ENCODE measurements around the gene SMIM45.

Gene SMIM45

DNA sequence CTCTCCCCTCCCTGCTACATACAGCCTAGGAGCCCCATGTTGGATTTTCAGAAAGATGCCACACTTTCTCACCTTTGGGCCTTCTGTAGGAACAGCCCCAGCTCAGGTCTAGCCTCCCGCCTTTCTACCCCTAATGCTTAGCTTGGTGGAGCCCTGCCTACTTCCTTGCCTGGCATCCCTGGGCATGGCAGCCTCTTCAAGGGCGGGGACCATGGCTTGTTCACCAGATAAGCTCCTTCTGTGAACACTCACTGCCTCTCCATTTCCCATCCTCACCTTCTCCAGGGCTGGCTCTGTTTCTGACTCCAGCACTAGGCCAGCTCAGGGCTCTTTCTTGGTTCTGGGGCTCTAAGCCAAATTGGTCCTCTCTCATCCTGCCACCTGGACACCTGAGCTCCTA lies 18.7 kb downstream of the SMIM45 start:
- DNase-seq (ENCODE audit: low read depth in 2 of 2), result no peak

DNA sequence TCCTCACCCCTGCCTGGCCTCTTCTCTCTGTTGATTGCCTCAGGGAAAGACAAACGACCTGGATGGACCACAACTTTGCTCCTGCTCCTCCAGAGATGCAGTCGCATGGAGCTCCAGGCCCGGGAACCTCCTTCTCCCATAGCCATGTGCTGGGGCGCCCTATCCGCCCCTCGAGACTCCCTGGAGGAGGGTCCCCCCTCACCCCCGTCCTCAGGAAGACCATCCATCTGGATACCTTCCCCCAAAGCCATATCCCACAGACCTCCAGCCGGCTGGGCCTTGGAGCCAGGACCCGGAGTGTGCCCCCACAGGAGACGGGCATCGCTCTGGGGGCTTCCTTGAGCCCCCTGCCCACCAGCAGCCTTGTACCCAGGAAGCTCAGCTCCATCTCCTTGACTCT lies 19.5 kb downstream of the SMIM45 start:
- no peak for DNase-seq (ENCODE audit: low read depth in 2 of 2)

GRCh38 chr22:41974691-41975290 lies 22.8 kb downstream of the SMIM45 start:
- no peak for DNase-seq (ENCODE audit: low read depth in 2 of 2)

GRCh38 chr22:41975299-41976069 lies 23.5 kb downstream of the SMIM45 start:
- DNase-seq (ENCODE audit: low read depth in 2 of 2), result no peak

DNA sequence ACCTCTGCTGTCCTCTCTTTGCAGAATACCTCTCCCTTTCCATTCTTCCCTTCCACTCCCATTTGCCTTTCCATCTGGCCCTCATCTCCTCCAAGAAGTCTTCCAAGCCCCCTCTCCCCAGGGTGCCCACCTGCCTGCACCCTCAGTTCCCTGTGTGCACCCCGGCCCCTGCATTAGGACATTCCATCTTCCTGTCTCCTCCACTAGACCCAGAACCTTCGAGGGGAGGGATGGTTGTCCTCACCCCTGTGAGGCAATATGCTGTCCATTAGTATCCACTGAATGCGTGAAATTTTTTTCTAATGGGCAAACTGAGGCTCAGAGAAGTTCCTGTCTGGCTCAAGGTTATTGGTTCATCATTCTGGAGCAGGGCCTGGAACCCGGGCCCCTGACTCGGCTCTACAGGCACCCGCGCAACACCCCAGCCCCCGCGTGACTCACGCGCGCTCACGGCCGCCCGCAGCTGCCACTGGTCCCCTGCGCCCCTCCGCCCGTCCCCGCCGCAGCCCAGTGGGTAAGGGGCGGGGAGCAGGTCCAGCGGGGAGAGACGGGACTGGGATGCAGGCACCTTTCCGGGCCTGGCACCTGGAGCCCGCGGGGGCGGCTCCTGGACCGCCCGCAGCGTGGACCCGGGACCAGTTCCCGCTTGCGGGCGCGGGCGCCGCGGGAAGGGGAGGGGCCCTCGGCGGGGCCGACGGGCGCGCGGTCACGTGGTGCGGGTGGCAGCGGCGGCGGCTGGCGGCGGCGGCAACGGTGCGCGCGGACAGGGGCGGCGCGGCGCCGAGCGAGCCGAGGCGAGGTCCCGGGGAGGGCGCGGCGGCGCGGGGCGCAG lies 24.3 kb downstream of the SMIM45 start:
- DNase-seq (ENCODE audit: low read depth in 2 of 2), result peak in 1 of 2 experiments; percentile 29

DNA sequence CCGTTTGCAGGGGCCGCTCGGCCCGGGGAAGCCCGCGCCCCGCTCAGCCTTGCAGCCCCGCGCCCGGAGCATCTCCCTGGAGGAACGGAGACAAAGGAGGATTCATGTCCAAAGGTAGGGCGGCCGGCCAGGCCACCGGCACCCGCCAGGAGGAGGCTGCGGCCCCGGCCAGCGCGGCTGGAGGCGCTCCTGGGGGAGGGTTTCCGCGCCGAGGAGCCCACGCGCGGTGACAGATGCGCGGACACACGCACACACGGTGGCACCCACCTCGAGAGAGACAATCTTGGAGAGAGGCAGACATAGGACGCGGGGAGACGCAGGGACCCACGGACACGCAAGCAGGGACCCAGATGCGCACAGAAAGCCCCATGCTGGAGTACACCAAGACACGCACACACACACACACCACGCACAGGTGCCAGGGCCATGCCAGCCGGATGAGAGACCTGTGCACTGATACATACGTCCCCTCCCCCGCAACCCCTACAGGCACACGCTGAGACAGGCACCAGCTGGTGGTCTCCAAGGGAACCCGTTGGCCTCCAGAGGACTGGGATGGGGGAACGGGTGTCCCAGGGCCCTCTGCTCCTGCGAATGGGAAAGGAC lies 25.1 kb downstream of the SMIM45 start:
- no peak for DNase-seq (ENCODE audit: low read depth in 2 of 2)

- DNase-seq (ENCODE audit: low read depth in 2 of 2), result no peak
These were observed 26.8 kb downstream of the SMIM45 start for GRCh38 chr22:41978732-41979131.

DNA sequence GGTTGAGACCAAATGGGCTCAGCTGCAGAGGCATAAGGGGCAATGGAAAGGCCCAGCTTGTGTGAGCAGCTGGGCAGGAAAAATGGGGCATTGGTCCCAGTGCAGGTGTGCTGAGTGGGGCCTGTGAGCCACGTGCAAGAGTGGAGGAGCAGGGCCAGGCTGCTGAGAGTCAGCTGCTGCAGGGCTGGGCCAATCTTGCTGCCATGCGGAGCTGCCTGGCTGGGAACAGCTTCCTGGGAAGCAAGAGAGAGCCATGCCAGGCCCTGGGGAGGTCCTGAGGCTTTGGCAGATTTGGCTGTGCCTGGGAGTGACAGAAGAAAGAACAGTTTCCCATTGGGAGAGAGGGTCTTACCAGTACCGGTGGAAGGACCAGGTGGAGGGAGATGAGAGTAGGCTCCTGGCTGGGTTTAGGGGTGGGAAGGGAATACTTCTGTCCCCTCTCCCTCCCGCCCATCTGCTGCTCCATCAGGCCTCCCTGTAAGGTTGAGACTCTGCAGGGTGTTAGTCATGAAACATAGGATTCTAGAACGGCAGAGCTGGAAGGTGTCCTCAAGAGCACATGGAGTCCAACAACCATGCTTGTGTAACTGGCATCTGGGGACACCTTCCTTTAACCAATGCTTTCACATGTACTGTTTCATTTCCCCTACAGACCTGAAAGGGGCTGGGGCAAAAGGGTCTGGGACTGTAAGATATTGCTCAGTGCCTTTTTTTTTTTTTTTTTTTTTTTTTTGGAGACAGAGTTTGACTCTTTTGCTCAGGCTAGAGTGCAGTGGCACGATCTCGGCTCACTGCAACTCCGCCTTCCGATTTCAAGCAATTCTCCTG lies 27.7 kb downstream of the SMIM45 start:
- no peak for DNase-seq (ENCODE audit: low read depth in 2 of 2)

DNA sequence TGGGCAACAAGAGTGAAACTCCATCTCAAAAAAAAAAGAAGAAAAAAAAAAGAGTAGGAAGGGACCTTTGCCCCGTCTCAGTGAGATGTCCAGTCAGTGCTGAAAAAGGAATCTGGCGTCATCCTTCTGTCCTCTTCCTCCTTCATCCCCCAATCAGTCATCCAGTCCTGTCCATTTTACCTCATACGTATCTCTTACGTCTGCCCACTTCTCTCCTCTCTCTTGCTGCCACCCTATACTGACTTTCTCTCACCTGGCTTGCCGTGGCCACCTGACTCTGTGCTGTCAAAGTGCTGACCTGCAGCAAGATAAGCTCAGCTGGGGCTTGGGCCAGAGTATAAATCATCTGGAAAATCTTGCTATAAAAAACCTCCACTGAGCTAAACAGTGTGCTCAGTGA lies 30.9 kb downstream of the SMIM45 start:
- DNase-seq (ENCODE audit: low read depth in 2 of 2), result no peak

DNA sequence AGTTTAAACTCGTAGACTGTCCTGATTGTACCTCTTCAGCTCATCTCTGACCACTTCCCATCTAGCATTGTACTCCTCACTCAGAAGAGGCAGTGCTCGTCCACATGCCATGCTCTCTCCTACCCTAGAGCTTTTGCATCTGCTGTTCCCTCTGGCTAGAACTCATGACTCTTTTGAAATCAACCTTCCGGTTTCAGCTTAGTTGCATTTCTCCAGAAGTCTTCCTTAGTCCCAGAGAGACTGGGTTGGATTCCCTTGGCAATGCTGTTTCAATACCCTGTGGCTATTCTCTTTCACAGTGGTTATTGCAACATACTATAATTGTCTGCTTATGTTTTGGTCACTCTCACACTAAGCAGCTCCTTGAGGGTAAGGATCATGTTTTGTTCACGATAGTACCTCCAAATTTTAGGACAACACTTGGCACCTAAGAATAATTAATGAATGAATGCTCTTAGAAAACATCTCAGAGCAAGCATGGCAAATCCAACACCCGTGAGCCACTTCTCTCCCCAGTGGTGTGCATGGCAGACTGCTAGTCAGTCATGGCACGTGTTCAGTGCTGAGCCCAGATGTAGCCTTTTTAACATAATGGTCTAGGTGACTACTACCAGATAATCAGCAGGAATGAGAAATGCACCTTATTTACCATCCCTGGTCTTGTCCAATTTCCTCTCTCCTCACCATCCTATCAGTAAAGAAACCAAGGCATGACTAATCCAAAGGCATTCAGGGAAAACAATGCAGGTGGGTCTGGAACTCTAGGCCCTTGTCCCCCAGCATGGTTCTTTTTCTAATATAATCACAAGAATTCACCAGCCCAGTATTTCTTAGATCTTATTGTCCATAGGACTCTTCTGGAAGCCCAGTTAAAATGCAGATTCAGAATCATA lies 31.8 kb downstream of the SMIM45 start:
- DNase-seq (ENCODE audit: low read depth in 2 of 2), result no peak

DNA sequence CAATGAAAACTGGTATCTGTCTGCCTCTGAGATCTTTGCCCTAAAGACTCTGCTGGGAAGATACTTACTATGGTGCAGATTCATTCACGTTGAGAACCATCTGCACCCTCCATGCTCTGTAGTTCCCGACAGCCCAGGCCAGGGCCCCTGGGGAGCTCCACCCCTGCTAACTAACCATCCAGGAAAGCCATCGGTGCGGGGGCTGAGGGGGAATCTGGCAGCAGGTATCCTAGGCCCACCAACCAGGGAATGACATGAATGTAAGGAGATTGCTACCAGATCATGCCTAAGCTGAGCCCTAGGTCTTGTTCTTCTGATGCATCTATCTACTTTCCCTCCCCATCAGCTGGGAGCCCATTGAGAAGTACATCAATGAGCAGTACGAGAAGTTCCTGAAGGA lies 35.3 kb downstream of the SMIM45 start:
- DNase-seq (ENCODE audit: low read depth in 2 of 2), result no peak

DNA sequence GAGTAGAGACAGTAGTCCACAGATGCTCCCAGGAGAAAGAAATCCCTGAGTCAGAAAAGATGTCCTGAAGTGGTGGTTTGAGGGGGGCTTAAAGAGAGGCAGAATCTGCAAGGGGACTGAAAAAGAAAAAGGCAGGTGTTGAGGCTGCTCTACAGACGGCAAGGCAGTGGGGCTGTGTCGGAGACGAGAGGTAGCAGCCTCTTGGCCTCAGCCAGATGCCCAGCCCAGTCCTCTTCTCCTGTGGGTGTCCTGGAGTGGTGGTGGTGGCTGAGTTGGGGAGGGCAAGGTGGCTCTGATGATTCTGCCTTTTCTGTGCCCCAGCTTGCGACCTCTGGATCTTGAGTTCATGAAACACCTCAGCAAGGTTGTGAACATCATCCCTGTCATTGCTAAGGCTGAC lies 37.3 kb downstream of the SMIM45 start:
- no peak for DNase-seq (ENCODE audit: low read depth in 2 of 2)

DNA sequence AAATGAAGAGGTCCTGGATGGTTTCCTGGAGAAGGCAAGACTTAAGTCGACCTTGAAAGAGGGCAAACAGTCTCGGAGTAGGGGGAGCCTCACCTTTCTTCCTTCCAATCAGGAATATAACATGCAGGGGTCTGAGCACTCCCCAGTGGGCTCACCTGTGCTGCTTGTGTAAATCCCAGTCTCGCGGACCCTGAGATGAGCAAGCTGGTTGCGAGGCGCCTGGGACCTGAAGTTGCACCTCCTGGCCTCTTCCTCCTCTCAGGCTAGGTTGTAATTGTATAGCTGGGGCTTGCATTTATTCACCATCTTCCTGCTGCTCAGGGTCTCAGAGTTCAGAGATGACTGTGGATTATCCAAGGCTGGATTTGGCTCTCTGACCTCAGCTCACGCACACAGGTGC lies 39.2 kb downstream of the SMIM45 start:
- no peak for DNase-seq (ENCODE audit: low read depth in 2 of 2)

- no peak for DNase-seq (ENCODE audit: low read depth in 2 of 2)
These were observed 40.5 kb downstream of the SMIM45 start for GRCh38 chr22:41992496-41992895.

GRCh38 chr22:41995211-41995610 lies 43.3 kb downstream of the SMIM45 start:
- no peak for DNase-seq (ENCODE audit: low read depth in 2 of 2)

DNA sequence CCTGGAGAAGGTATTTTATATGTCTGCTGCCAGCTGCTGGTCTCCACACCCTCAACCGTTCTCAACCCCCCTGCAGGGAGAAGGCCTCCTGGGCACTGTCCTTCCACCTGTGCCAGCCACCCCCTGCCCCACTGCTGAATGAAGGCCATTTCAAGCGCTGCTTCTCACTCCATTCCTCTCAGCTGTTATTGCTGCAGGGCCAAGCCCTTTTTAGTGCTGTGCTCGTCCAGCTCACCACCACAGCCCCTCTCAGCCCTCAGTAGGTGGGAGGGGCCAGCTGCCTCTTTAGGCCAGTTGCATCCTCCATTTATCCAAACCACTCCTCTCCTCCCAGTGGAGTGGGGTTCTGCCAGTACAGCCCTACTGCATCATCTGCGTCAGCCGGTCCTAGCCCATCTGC lies 44.9 kb downstream of the SMIM45 start:
- DNase-seq (ENCODE audit: low read depth in 2 of 2), result no peak

- peak; percentile 78 for DNase-seq (ENCODE audit: low read depth in 2 of 2)
These were observed 46.7 kb downstream of the SMIM45 start, which contains the start of gene WBP2NL for GRCh38 chr22:41998361-41999261. Gene WBP2NL (plus strand): TSS chr22:41998788. CDS start chr22:41998819, 31 bp downstream.

- no peak for DNase-seq (ENCODE audit: low read depth in 2 of 2)
These were observed 48.5 kb downstream of the SMIM45 start for GRCh38 chr22:42000466-42000865.

DNA sequence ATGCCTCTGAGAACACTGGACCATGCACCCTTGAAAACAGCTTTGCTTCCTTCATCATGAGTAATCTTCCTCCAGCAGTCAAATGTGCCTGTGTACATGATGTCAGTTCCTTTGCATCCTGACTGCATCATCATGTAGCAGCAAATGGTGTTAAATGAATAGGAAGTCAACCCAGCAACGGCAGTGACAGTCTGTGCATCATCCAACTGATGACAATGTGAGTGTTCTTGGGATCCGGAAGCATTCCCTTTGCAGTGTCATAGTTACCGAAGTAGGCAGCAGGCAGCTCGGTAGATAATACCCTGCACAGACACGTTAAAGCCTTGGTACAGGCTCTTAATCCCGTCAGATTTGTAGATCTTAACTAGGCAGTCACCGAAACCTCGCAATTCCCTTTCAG lies 49.2 kb downstream of the SMIM45 start:
- no peak for DNase-seq (ENCODE audit: low read depth in 2 of 2)

Data from stimulated activated CD4-positive, alpha-beta T cell treated with anti-CD3 and anti-CD28 coated beads, Interleukin-12 subunit alpha, Interleukin-12 subunit beta, amount 100 ng/mL, for 24 hours (primary cell).